ENCODE data around the gene FBXO48.
A peak's percentile ranks its signal among the peaks of the same experiment; 100 is the strongest.
"Not testable (repeated sequence)": the region's sequence is repeated elsewhere in the genome, so short reads cannot be mapped to it uniquely, and the experiment has no call there.

FBXO48 gene

DNA sequence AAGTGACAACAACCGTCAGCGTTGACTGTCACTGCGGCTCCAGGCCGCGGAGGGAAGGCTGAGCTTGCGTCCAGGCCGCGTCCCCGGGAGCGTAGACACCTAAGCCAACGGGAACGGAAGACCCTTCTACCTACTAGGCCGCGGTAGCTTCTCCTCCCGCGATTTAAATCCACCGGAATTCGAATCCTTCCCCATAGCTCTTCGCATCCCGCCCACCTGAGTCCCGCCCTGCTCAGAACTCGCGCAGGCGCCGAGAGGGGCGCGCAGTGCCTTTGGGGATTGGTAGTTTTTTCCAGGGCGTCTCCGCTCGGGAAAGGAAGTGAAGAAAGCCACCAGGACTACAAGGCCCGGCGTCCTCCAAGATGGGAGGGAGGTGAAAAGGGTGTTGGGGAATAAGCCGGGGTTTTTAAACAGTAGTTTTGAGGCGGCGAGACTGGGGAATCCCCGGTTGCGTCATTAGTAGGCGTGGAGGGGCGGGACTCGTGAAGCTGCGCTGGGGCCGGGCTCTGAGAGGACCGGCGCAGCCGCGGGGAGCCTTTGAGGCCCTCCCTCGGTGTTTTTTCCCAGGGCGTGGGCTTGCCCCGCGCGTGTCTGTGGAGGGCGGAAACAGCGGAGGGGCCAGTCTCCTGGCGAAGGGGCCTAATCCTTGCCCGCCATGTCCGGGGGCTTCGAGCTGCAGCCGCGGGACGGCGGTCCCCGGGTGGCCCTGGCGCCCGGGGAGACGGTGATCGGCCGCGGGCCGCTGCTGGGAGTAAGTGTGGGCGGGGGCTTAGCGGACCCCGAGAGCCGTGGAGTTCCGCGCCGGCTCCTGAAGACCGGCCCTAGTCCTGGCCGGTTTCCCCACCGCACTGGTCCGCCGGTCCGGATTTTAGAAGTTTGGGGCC is at the start of gene FBXO48, which contains the start of gene APLF:
TSS of gene FBXO48 (minus strand) at position 218 of the 884 bp plus-strand sequence. CDS start 2,149 bp downstream, outside the sequence.
TSS of gene APLF (plus strand) at position 509 of the 884 bp plus-strand sequence. CDS start at position 656, 147 bp downstream.
- DNase-seq: peak; percentile 99

- DNase-seq: no peak
Measured at GRCh38 chr2:68516051-68516955, 49.2 kb upstream of the FBXO48 start.

GRCh38 chr2:68514316-68514929 is 47.3 kb upstream of the FBXO48 start:
- DNase-seq: no peak

DNA sequence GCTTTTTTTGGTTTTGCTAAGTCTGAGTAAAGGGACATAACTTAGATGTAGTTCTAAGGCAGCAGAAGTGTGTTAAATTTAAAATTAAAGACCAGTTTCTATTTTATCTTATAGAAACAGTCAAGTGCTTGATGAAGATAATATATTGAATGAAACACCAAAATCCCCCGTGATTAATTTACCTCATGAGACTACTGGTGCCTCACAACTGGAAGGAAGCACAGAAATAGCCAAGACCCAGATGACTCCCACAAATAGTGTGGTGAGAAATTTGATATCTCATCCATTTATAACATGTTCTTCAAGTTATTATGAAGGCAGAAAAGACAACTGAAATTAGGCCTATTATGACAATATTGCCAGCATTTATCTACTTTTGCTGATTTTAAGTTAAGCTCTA is 45.9 kb upstream of the FBXO48 start:
- DNase-seq: no peak

DNA sequence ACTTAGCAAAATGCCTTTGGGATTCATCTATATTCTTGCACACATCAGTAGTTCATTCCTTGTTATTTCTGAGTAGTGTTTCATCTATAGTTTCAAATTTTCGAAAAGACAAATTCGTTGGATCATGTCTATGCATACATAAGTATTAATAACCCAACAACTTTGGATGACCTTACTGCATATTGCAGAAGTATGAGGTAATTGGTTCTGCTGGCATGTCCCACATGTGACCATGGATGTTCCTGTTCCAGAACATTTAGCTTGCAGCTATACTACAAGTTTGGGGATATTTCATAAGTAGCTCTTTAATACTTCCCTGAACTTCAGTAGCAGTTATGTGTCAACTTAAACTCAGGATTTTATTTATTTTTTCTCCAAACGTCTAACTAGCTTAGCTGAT is 45.2 kb upstream of the FBXO48 start:
- no peak for DNase-seq

DNA sequence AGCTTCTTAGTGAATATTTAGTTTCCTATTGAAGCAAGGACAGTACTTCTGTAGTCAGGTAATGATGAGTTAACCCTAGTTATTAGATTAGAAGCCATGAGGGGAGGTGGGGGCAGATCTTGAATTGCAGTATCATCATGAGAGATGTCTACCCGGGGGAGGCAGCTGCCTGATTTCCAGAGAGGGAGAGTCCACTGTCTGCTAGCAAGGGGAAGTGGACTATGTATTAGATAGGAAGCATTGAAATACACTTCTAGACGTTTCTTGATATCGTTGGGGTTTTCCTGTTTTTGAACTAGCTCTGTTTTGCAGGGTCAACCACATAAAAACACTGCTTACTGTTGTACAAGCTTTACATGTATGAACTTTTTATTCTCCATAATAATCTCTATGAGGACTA is 39.1 kb upstream of the FBXO48 start:
- no peak for DNase-seq

GRCh38 chr2:68505603-68506159 is 38.6 kb upstream of the FBXO48 start:
- DNase-seq: no peak

DNA sequence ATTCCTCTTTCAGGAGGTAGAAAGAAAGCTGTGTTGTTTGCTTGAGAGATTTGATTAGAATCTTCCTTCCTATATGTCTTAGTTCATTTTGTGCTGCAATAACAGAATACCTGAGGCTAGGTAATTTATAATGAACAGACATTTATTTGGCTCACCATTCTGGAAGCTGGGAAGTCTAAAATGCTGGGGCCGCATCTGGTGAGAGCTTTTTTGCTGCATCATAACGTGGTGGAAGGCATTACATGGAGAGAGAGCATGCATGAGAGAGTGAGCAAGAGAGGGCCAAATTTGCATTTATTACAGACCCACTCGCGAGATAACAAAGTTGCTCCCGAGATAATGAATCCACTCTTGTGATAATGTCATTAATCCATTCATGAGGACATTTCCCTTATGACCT is 34.7 kb upstream of the FBXO48 start:
- DNase-seq: no peak

DNA sequence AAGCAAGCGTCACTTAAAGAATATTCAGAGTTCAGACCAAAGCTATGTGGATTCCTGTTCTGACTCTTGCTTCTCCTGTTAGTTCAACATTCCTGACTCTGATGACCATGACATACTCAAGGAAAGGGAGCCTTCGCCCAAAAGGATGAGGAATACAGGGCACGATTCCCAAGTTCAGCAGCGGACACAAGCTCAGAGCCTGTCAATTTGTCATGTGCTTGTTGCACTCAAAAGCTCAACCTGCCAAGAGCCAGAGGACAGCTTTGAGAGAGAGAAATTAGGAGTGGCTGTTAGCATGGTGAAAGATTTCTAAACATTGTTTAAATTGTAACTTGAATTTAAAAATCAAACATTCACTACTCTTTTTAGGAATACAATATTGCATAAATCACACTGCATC is 33.6 kb upstream of the FBXO48 start:
- DNase-seq: no peak

DNA sequence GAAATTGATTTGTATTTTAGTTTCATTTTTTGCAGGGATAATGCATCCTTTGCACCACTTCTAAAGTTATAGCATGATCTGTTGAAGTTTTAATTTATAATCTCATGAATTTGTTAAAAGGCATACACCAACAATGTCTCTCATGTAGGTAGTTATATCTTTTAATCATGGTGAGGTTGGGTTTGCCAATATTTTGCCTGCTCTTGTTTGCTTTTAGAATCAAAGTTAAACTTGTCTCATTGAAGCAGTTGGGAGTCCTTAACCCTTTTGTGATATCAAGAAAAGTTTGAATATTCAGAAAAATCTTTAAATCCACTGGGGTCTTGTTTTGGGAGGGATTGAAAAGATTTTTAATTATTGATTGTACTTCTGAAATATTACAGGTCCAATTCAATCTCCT is 32.0 kb upstream of the FBXO48 start:
- DNase-seq: no peak

GRCh38 chr2:68491582-68491981 is 24.5 kb upstream of the FBXO48 start:
- no peak for DNase-seq

GRCh38 chr2:68489282-68489681 is 22.2 kb upstream of the FBXO48 start:
- DNase-seq: no peak

- not testable (repeated sequence) for DNase-seq
Measured at GRCh38 chr2:68488605-68489004, 21.5 kb upstream of the FBXO48 start.

GRCh38 chr2:68487773-68488355 is 20.8 kb upstream of the FBXO48 start:
- peak; percentile 40 for DNase-seq

DNA sequence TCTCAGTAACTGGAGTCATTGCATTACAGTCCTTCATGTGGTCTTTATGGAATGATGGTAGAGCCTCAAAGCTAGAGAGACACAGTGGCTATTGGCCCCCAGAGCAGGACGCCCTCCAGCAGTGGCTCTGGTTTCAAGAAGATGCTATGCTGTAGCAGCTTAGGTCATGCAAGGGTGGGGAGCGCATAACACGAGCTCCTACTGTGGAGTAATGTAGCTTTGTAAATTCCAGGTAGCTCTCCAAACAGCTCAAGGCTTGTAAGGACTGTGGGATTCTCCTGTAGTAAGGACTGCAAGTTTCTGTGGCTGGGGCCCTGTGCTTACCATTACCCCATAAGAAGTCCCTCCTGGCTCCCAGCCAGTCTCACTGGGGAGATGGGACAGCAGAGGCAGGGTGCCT is 15.9 kb upstream of the FBXO48 start:
- no peak for DNase-seq

GRCh38 chr2:68482296-68482820 is 15.3 kb upstream of the FBXO48 start:
- DNase-seq: peak; percentile 13

DNA sequence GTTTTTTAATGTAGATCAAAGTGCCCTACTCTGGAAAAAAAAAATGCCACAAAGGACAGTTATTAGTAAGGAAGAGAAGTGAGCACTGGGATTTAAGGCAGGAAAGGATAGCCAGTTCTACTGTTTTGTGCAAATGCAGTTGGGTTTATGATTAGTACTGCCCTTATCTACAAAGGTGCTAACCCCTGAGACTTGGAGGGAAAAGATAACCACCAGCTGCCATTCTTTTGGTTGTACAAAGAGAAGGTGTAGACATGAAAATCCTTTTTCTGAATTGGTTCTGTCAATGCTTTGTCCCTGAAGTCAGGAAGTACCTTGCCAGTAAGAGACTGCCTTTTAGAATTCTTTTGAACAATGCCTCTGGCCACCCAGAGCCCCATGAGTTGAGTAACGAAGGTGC is 11.6 kb upstream of the FBXO48 start:
- DNase-seq: no peak

GRCh38 chr2:68476454-68476853 is 9.4 kb upstream of the FBXO48 start:
- no peak for DNase-seq

DNA sequence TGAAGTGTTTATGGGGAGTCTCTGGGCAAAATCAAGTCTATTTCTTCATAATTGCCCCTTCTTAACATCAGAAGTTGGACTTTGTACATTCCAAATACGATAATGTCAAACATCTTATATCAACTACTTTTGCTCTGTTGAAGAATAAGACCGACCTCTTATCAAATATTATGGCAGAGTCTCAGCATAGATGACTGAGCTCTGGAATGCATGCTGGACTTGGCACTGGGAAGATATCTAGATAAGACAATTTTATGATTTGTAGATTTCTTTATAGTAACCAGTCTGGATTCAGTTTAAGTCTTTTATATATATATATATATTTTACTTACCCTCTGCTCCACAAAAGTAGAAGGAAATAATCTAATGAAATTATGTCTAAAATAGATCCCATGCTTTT is 8.5 kb upstream of the FBXO48 start:
- DNase-seq: no peak

- DNase-seq: no peak
Measured at GRCh38 chr2:68475110-68475509, 8.0 kb upstream of the FBXO48 start.

DNA sequence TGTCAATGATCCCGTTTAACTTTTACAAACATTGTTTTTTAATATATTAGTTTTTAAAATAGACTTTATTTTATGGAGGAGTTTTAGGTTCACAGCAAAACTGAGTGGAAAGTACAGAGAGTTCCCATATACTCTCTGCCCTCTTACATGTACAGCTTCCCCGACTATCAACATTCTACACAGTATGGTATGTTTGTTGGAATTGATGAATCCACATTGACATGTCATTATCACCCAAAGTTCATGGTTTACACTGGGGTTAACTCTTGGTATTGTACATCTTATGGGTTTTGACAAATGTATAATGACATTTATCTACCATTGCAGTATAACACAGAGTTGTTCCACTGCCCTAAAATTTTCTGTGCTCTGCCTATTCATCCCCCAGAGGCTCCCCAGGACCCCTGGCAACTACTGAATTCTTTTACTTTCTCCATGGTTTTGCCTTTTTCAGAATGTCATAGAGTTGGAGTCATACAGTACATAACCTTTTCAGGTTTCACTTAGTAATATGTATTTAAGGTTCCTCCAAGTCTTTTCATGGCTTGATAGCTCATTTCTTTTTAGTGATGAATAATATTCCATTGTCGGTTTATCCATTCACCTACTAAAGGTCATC is 5.8 kb upstream of the FBXO48 start:
- no peak for DNase-seq

- DNase-seq: no peak
Measured at GRCh38 chr2:68471385-68471784, 4.3 kb upstream of the FBXO48 start.
